Measurements from ENCODE around the gene CACNA1E. TPM values are rescaled to one million over a fixed set of nuclear protein-coding genes. Genes with fewer than 3 reads are reported as not detected.

The CACNA1E gene
- total and polyA plus RNA-seq, 2 donors (not counting 1 experiment from before 2014, with no cell fraction given) = 0.37 to 0.40 TPM

- no peaks in the 10 kb centered on the region for H3K36me3 ChIP-seq (replicated peaks in 1 of 2; ENCODE audit: control extremely low read depth in 1 of 2, control insufficient read depth in 1 of 2, extremely low read depth in 1 of 2, insufficient read depth in 2 of 2, low read length in 1 of 2)
- POLR2A ChIA-PET = no interaction called here
Measured at GRCh38 chr1:181718034-181718433, 234.7 kb downstream of the CACNA1E start.

DNA sequence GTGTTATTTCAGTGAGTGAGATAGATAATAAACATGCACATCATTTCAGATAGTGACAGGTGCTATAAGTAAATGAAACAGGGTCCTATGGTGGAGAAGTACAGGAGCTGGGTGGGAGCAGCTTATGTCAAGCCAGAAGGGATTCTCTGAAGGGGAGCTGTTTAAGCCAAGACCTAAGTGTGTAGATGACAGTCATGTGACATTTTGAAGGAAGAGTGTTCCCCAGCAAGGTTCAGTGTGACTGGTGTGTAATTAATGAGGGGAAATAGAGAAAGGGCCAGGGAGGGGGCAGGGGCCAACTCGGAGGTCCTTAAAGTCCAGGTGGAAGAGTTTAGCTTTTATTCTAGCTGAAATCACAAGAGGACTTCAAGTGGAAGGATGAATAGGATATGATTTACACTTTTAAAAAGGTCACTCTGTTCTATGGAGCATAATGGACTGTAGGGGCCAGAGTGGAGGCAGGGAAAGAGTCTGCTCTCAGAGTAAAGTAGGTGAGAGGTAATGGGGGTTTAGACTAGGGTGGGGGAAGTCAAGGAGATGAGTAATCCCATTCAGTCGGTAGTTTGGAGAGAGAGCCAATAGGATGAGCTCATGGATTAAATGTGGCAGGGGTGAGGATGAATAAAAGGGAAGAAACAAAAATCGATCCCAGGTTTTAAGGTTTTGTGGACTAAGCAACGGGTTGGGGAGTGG, 243.1 kb downstream of the CACNA1E start:
- Histone ChIP-seq H3K9ac (ENCODE audit: low read length) (no peak overlapping the region), H3K79me2 (ENCODE audit: control insufficient read depth, insufficient read depth, low read length) (no peaks in the 10 kb centered on the region), H3K27ac (ENCODE audit: low read length in 2 of 2) (no peak overlapping the region), H3K36me3 (replicated peaks in 1 of 2; ENCODE audit: control extremely low read depth in 1 of 2, control insufficient read depth in 1 of 2, extremely low read depth in 1 of 2, insufficient read depth in 2 of 2, low read length in 1 of 2) (no peaks in the 10 kb centered on the region), H3K27me3 (replicated peaks in 1 of 4; ENCODE audit: control extremely low read depth in 1 of 4, control insufficient read depth in 3 of 4, insufficient read depth in 4 of 4, low read length in 3 of 4) (no peaks in the 10 kb centered on the region), H2AFZ (ENCODE audit: insufficient read depth, low read depth, low read length, poor library complexity, severe bottlenecking) (no peak overlapping the region), H3K4me1 (ENCODE audit: control insufficient read depth in 2 of 2, insufficient read depth in 2 of 2, low read length in 2 of 2) (no peaks in the 10 kb centered on the region), H3K4me2 (replicated peaks; ENCODE audit: low read depth, low read length, poor library complexity, severe bottlenecking) (no peak overlapping the region), H3K4me3 (ENCODE audit: control extremely low read depth in 1 of 5, extremely low read depth in 1 of 5, insufficient read depth in 1 of 5, low read depth in 2 of 5, low read length in 4 of 5) (no peak overlapping the region), H3K9me3 (ENCODE audit: control extremely low read depth in 1 of 3, control insufficient read depth in 2 of 3, insufficient read depth in 1 of 3, low read length in 2 of 3) (peaks cover 0 to 4% (median 0%) of the 10 kb centered on the region in 3 donors), H4K20me1 (ENCODE audit: control insufficient read depth, insufficient read depth, low read length, poor library complexity, severe bottlenecking) (no peaks in the 10 kb centered on the region)
- Mint-ChIP-seq H3K4me1 (no peaks in the 10 kb centered on the region), H3K4me3 (no peak overlapping the region), H3K27ac (no peak overlapping the region), H3K27me3 (no peaks in the 10 kb centered on the region), H3K9me3 (ENCODE audit: insufficient read depth) (no peaks in the 10 kb centered on the region)
- intact Hi-C loops (cut with micrococcal nuclease) = no loop called here
- CTCF ChIA-PET = interaction anchor here (1.1 kb wide), 1 partner anchor 8 kb away, joined by 3 read pairs; no protein-coding TSS in a partner anchor
- ATAC-seq (ENCODE audit: low read depth) = no peak
- WGBS (ENCODE audit: insufficient coverage) = 61% methylated on average over 4 of the region's 4 CpGs
- DNase-seq = no peak
- POLR2A ChIA-PET = no interaction called here
- TF ChIP-seq EZH2 (IDR thresholded peaks at IDR 0.05; ENCODE audit: borderline replicate concordance, insufficient read depth, low read depth, low read length, poor library complexity, severe bottlenecking) = no peak
- TF ChIP-seq, protein P1, sequence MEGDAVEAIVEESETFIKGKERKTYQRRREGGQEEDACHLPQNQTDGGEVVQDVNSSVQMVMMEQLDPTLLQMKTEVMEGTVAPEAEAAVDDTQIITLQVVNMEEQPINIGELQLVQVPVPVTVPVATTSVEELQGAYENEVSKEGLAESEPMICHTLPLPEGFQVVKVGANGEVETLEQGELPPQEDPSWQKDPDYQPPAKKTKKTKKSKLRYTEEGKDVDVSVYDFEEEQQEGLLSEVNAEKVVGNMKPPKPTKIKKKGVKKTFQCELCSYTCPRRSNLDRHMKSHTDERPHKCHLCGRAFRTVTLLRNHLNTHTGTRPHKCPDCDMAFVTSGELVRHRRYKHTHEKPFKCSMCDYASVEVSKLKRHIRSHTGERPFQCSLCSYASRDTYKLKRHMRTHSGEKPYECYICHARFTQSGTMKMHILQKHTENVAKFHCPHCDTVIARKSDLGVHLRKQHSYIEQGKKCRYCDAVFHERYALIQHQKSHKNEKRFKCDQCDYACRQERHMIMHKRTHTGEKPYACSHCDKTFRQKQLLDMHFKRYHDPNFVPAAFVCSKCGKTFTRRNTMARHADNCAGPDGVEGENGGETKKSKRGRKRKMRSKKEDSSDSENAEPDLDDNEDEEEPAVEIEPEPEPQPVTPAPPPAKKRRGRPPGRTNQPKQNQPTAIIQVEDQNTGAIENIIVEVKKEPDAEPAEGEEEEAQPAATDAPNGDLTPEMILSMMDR (IDR thresholded peaks at IDR 0.05) = no peak

More at GRCh38 chr1:181718034-181718433, 234.7 kb downstream of the CACNA1E start:
- no peaks in the 10 kb centered on the region for H4K20me1 ChIP-seq (ENCODE audit: control insufficient read depth, insufficient read depth, low read length, poor library complexity, severe bottlenecking)
- H2AFZ ChIP-seq (ENCODE audit: insufficient read depth, low read depth, low read length, poor library complexity, severe bottlenecking) = no peak overlapping the region
- CTCF ChIA-PET = interaction anchor here (1.0 kb wide), 1 partner anchor 8 kb away, joined by 3 read pairs; no protein-coding TSS in a partner anchor
- no peaks in the 10 kb centered on the region for H3K27me3 Mint-ChIP-seq
- no peak overlapping the region for H3K4me2 ChIP-seq (replicated peaks; ENCODE audit: low read depth, low read length, poor library complexity, severe bottlenecking)
- H3K9ac ChIP-seq (ENCODE audit: low read length) = no peak overlapping the region
- H3K4me3 Mint-ChIP-seq = no peak overlapping the region
- intact Hi-C loops (cut with micrococcal nuclease) = no loop called here
- no peaks in the 10 kb centered on the region for H3K27me3 ChIP-seq (replicated peaks in 1 of 4; ENCODE audit: control extremely low read depth in 1 of 4, control insufficient read depth in 3 of 4, insufficient read depth in 4 of 4, low read length in 3 of 4)
- H3K4me3 ChIP-seq (ENCODE audit: control extremely low read depth in 1 of 5, extremely low read depth in 1 of 5, insufficient read depth in 1 of 5, low read depth in 2 of 5, low read length in 4 of 5) = no peak overlapping the region
- WGBS (ENCODE audit: insufficient coverage) = 80% methylated on average over 2 of the region's 6 CpGs
- no peaks in the 10 kb centered on the region for H3K4me1 ChIP-seq (ENCODE audit: control insufficient read depth in 2 of 2, insufficient read depth in 2 of 2, low read length in 2 of 2)
- no peaks in the 10 kb centered on the region for H3K4me1 Mint-ChIP-seq
- H3K27ac Mint-ChIP-seq = no peak overlapping the region
- no peak overlapping the region for H3K27ac ChIP-seq (ENCODE audit: low read length in 2 of 2)
- DNase-seq = no peak
- no peak for ATAC-seq (ENCODE audit: low read depth)
- no peaks in the 10 kb centered on the region for H3K9me3 Mint-ChIP-seq (ENCODE audit: insufficient read depth)
- H3K79me2 ChIP-seq (ENCODE audit: control insufficient read depth, insufficient read depth, low read length) = no peaks in the 10 kb centered on the region
- no peak for TF ChIP-seq EZH2 (IDR thresholded peaks at IDR 0.05; ENCODE audit: borderline replicate concordance, insufficient read depth, low read depth, low read length, poor library complexity, severe bottlenecking)
- H3K9me3 ChIP-seq (ENCODE audit: control extremely low read depth in 1 of 3, control insufficient read depth in 2 of 3, insufficient read depth in 1 of 3, low read length in 2 of 3) = peaks cover 0 to 5% (median 0%) of the 10 kb centered on the region in 3 donors
